KG1 (cell line): ENCODE measurements around the gene VWA3B.

ENCODE experiments used
- DNase-seq: peaks from one replicate; lab custom pipeline; 2025; lab: John Stamatoyannopoulos, UW

The VWA3B gene

DNA sequence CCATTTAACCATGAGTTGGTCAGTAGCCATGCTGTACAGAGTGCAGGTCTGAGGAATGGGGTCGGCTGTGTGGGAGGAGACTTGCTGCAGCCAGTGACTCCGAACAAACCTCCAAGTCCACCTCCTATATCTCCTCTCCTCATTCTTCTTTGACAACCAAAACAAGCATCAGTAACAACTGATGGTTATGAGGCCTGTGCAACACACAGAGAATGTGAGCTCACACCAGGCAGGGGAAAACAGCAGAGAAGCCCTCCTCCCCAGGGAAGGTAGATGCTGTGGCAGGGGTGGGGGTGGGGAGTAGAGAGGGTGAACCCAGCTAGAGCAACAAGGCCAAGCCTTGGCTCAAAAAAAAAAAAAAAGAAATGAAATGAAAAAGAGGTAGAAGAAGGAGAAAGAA, 247.0 kb downstream of the VWA3B start:
- no peak for DNase-seq

DNA sequence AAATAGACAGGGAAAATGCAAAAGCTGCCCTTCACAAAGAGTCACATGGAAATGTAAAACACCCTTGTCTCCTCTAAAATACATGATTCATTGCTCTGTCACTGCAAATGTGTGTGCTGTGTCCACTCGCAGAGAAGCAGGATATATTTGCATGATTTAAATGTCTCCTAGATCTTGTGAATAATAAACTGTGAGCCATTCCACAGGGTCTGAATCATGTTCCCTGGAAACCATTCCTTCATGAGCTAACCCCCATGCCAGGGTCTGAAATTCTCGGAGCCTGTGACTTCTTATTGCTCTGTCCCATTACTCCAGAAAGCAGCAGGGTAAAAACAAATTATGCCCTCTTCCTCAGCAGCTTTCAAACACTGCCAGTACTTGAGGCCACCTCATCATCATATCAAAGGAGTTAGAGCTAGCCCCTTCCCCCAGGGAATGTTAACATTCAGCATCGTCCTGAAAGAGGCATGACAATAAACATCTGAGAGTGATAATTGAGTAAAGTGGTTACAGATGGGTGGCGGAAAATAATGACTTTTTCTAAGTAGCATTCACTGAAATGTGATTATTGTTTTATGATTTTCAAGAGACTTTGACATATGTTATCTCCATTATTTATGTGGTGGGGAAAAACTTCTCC, 247.6 kb downstream of the VWA3B start:
- no peak for DNase-seq

DNA sequence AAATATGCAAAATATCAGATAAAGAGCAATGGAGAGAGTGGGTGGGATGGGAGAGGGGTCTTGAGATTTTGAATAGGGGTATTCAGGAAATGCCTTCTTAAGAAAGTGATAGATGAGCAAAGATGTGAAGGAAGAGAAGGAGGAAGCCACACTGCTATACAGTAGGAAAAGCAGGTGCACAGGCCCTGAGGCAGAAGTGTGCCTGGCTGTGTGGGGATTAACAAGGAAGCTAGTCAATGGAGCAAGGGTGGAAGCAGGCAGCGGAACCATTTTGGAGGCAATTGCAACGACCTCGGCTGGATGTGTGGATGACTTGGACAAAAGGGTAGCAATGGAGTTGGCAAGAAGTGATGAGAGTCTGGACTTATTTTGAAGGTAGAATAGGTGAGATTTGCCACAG, 248.3 kb downstream of the VWA3B start:
- no peak for DNase-seq

- DNase-seq, result no peak
Measured at GRCh38 chr2:98341241-98341640, 254.3 kb downstream of the VWA3B start.

DNA sequence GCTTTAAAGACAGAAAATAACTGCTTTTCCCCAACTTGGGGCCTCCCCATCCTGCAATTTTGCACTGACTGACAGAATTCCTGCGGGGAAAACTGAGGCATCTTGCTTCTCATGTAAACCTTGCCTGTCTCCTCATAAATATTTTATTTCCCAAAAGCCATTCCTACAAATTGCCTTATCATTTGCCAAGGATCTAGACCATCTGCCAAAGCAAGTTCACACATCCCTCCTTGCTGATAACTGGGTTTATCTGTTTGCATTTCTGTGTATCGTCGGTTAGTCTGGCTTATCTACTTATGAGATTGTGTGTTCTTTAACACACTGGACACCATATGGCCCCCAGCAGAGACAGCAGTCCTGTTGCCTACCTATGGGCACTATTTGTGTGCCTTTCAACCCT, 256.3 kb downstream of the VWA3B start:
- DNase-seq, result no peak

DNA sequence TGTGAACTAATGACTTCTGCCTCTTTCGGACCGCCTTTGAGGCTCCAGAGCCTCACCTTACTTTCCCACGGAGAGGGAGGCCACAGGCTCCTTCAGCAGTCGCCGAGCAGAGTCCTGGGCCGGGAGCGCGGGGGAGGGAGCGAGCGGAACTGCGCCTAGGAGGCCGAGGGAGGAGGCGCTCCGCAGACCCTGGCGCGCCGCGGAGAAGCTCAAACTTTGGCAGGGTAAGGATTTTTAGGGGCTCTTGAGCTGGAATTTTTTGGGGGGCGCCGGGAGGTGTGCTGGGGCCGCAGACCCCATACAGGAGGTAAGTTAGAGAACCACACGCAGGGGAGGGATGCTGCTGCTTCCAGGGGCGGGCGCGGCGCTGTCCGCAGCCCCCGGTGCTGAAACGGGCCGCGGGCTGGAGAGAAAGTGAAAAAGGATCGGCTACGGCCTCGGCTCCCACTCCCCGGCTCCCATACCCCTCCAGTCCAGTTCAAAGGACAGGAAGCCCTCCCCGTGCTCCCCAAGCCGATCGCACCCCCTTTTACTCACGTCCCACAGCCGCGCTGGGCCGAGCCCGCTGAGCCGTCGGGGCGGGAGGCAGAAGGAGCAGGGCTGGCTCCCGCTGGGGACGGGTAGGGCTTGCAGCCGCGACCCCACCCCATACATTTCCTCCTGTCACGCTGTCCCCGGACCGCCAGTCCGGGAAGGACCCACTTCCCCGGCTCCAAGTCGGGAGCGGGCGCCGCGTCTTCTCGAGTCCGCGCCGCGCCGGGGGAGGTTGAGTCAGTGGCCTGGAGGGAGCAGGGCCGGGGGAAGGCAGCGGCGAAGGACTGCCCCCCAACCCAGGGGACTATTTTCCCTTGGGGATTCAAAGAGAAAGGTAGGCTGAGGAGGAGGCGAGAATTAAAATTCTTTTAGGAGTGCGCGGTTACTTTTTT, 259.6 kb downstream of the VWA3B start, which contains the start of gene CNGA3:
Gene CNGA3, plus strand, starts transcription at position 146 of the 926 bp plus-strand sequence. CDS start 23,520 bp downstream, outside the sequence.
- peak; percentile 2 for DNase-seq

DNA sequence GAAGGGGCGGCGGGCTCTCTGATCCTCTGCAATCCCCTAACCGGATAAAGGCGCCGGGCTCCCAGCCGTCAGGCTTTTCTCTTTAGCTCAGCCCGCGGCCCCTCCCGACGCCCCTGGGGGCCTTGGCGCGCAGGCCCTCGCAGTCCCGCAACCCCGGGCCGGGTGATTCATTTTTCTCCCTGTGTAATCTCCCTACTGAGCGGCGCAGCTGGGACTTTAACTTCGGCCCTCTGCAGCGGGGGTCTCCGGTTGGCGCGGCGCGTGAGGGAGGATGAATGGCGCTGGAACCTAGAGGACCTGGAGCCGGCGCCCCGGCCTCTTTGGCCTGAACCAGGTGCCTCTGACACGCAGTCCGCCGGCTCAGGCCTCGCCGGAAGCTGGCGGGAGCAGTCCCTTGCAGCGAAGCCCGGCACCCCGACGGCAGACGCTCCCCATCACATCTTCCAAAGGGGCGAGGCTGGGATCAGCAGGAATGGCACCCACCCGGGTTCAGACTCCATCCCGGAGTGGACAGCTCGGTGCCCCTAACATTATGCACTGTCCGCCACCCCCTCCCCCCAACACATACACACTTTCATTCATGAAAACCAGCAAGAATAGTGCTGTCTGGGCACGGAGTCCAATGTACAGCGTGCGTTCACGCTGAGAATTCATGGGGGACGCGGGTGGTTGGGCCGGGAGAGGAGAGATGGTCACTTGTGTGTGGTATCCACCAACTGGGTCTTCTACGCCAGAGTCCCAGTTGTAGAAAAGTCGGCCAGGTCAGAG, 260.5 kb downstream of the VWA3B start:
- DNase-seq, result no peak

DNA sequence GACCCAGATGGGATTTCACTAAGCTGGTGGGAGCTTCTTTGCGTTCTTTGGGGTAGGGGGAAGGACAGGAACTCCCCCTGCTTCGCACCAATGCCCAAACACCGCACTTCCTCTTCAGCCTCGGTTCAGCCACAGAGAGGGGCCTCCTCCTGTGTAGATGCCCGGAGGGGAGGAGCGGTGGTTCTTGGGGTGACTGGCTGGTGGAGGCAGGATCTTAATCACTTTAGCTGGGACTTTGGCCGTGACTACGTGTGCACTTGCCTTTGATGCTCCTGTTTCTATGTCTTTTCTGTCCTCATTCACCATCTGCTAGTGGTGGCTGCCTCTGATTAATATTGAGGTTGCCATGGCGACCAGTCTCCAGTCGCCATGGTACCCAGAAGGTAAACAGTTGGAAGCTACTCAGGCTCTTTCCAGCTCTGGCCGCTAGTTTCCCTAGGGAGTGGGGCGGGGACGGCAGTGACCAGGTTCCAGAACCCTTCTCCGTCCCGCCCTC, 261.1 kb downstream of the VWA3B start:
- no peak for DNase-seq

DNA sequence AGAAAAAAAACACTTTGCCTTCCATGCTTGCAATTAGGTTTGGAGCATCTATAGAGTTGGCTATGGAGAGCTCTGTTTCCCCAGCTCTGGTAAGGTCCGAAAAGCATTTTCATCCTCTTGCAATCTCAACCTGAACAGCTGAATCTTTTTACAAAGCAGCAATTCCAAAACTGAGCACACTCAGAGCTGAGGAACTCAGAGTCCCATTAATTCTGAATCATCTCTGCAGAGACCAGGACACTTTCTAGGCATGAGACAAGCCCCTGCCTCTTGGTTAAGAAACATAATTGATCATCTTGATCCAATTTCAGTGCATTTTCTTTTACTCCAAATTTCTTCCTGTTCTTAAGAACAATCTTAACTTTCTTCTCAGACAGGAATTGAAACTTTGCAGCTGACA, 263.4 kb downstream of the VWA3B start:
- no peak for DNase-seq

- no peak for DNase-seq
Measured at GRCh38 chr2:98355881-98356280, 268.9 kb downstream of the VWA3B start.

DNA sequence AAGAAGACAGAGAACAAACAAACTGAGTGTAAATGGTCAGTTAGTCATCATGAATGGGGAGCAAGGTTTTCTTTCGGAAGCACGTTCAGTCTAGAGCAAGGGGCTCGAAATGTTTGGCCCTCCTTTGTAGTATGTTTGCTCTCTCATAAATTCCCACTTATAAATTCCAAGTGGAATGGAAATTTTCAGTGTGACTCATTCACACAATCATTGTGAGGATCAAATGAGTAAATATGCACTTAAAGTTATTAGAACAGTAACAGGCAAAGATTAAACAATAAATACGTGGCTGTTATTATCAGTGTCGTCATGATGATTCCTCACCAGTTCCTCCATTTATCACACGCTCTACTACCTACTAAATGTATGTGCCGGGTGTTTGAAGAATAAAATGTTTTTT, 269.8 kb downstream of the VWA3B start:
- DNase-seq, result no peak

DNA sequence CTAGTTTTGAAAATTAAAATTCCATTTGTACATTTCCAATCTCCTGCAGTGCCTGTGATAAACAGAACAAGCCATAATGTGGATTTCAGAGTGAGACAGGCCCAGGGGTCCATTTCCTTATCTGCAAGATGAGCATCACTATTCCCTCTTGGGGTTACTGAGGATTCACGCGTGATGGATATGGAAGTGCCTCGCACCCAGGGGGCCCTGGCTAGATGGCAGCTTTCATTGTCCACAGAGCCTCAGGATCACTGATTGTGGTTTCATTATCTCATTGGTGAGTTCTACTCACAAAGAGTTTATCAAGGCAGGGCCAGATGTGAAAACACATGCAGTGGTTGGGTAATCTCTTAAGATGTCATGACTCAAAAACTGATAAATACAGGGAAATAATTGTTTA, 270.9 kb downstream of the VWA3B start:
- no peak for DNase-seq

GRCh38 chr2:98359986-98360385, 273.0 kb downstream of the VWA3B start:
- no peak for DNase-seq
